Eye (tissue), 1 donor: Measurements from ENCODE around the gene CRACDL.

ENCODE experiments used
- DNase-seq: peaks from one replicate; pipeline ENCODE4 v3.0.0-alpha.2; 2015

CRACDL gene

GRCh38 chr2:98935777-98936352 lies at the start of gene CRACDL:
CRACDL (minus strand) TSS chr2:98936225; CDS start chr2:98846800, 89,425 bp downstream.
- peak; percentile 54 for DNase-seq

- DNase-seq, result no peak
Measured at GRCh38 chr2:98975611-98976010, 39.6 kb upstream of the CRACDL start.

- DNase-seq, result no peak
Measured at GRCh38 chr2:98972582-98973167, 36.6 kb upstream of the CRACDL start.

GRCh38 chr2:98959810-98960507 lies 23.9 kb upstream of the CRACDL start:
- DNase-seq, result peak; percentile 49

GRCh38 chr2:98952966-98953365 lies 16.9 kb upstream of the CRACDL start:
- DNase-seq, result no peak

GRCh38 chr2:98948956-98949739 lies 13.1 kb upstream of the CRACDL start:
- DNase-seq, result no peak

- DNase-seq, result no peak
Measured at GRCh38 chr2:98947554-98947953, 11.5 kb upstream of the CRACDL start.

GRCh38 chr2:98946855-98947254 lies 10.8 kb upstream of the CRACDL start:
- no peak for DNase-seq

- no peak for DNase-seq
Measured at GRCh38 chr2:98944775-98945174, 8.8 kb upstream of the CRACDL start.

- DNase-seq, result no peak
Measured at GRCh38 chr2:98940102-98940501, 4.1 kb upstream of the CRACDL start.

GRCh38 chr2:98937906-98938305 lies 1.9 kb upstream of the CRACDL start:
- DNase-seq, result no peak

GRCh38 chr2:98936353-98937351 lies 627 bp upstream of the CRACDL start:
- DNase-seq, result peak; percentile 55

- DNase-seq, result peak; percentile 49
Measured at GRCh38 chr2:98935111-98935770, 784 bp downstream of the CRACDL start.

- DNase-seq, result no peak
Measured at GRCh38 chr2:98932778-98933343, 3.2 kb downstream of the CRACDL start.

GRCh38 chr2:98932164-98932563 lies 3.9 kb downstream of the CRACDL start:
- no peak for DNase-seq

- DNase-seq, result no peak
Measured at GRCh38 chr2:98931596-98931995, 4.4 kb downstream of the CRACDL start.

- no peak for DNase-seq
Measured at GRCh38 chr2:98929920-98930319, 6.1 kb downstream of the CRACDL start.

GRCh38 chr2:98928242-98928641 lies 7.8 kb downstream of the CRACDL start:
- DNase-seq, result no peak

GRCh38 chr2:98927027-98927426 lies 9.0 kb downstream of the CRACDL start:
- no peak for DNase-seq

- DNase-seq, result no peak
Measured at GRCh38 chr2:98926601-98927000, 9.4 kb downstream of the CRACDL start.

- no peak for DNase-seq
Measured at GRCh38 chr2:98924910-98925309, 11.1 kb downstream of the CRACDL start.
